Kidney epithelial cell (primary cell): Measurements from ENCODE around the gene RHEB. TPM values are rescaled to one million over a fixed set of nuclear protein-coding genes. Genes with fewer than 3 reads are reported as not detected.

Source experiments
- DNase-seq: peaks from one replicate; pipeline ENCODE4 v3.0.0-alpha.2; 2010; ENCODE audit warnings: low read depth
- H3K27me3 ChIP-seq: 2 replicates; pipeline ENCODE4 v1.6.0; 2011; ENCODE audit warnings: low read length; ENCODE audit not compliant: control insufficient read depth, insufficient read depth
- H3K36me3 ChIP-seq: 2 replicates; pipeline ENCODE4 v1.5.1; 2011; ENCODE audit warnings: low read length; ENCODE audit not compliant: control insufficient read depth, insufficient read depth
- H3K4me3 ChIP-seq: 2 replicates; pipeline ENCODE4 v1.5.1; 2011; ENCODE audit warnings: low read depth, mild to moderate bottlenecking, control low read depth, low read length
- total RNA-seq: library from RNA; depleted of rRNA; stranded (reverse); fragments of >200 nt; gene quantifications from 2 replicates; pipeline ENCODE4 v1.2.3, GENCODE V29; 2015
- TF ChIP-seq, protein P1 (sequence below): IDR thresholded peaks from 2 replicates; pipeline ENCODE4 v1.5.1; 2011; ENCODE audit warnings: mild to moderate bottlenecking, moderate library complexity, low read length, control low read depth, inconsistent platforms; ENCODE audit not compliant: insufficient read depth, poor library complexity, severe bottlenecking

The RHEB gene
- total RNA-seq, 1 donor from 2014 or later, result 139 TPM

DNA sequence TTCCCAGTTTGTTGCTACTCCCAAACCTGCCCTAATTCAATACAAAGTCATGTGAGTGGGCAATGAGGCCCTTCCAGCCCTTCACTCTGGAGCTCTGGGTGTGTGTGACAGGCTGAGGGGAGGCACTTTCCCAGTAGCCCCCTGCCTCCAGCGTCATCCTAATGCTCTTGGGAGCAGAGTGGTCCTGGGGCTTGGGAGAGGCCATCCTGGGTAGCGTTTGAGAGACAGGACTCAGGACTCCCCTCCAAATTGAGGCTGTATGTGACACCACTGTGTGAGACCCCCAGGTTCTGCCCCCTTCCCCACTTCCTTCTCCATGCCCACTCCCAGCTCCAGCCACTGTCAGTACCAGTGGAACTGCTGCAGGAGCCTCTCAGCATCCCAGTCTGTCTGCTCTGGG lies 73.3 kb downstream of the RHEB start:
- H3K27me3 ChIP-seq, result peaks cover 2% of the 10 kb centered on the region
- TF ChIP-seq, protein P1, sequence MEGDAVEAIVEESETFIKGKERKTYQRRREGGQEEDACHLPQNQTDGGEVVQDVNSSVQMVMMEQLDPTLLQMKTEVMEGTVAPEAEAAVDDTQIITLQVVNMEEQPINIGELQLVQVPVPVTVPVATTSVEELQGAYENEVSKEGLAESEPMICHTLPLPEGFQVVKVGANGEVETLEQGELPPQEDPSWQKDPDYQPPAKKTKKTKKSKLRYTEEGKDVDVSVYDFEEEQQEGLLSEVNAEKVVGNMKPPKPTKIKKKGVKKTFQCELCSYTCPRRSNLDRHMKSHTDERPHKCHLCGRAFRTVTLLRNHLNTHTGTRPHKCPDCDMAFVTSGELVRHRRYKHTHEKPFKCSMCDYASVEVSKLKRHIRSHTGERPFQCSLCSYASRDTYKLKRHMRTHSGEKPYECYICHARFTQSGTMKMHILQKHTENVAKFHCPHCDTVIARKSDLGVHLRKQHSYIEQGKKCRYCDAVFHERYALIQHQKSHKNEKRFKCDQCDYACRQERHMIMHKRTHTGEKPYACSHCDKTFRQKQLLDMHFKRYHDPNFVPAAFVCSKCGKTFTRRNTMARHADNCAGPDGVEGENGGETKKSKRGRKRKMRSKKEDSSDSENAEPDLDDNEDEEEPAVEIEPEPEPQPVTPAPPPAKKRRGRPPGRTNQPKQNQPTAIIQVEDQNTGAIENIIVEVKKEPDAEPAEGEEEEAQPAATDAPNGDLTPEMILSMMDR, result no peak
- no peak overlapping the region for H3K4me3 ChIP-seq
- no peaks in the 10 kb centered on the region for H3K36me3 ChIP-seq
- no peak for DNase-seq

DNA sequence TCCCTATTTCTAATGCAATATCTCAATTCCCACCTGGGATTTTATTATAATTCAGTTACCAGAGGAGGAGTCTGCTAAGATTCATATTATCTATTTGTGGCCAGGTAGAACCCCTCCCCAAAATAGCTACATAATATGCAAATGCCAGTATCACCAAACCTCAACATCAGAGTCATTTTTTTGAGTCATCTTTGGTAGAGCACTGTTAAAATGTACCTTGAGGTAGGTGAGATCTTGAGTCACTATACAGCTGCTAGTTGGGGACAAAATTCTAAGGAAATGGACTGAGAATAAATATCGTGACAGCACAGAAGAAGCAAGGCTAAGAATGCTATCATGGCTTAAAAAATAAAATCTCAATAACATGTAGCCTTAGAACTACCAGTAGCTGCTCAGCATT lies 75.1 kb downstream of the RHEB start:
- Histone ChIP-seq H3K36me3 (no peaks in the 10 kb centered on the region), H3K4me3 (no peak overlapping the region), H3K27me3 (peaks cover 11% of the 10 kb centered on the region)
- TF ChIP-seq, protein P1, result no peak
- DNase-seq, result no peak

GRCh38 chr7:151442776-151443496 lies 76.8 kb downstream of the RHEB start:
- Histone ChIP-seq H3K36me3 (no peaks in the 10 kb centered on the region), H3K4me3 (no peak overlapping the region), H3K27me3 (peaks cover 17% of the 10 kb centered on the region)
- TF ChIP-seq, protein P1, result no peak
- no peak for DNase-seq

GRCh38 chr7:151440799-151441445 lies 78.8 kb downstream of the RHEB start:
- TF ChIP-seq, protein P1, result no peak
- H3K36me3 ChIP-seq, result no peaks in the 10 kb centered on the region
- H3K27me3 ChIP-seq, result peaks cover 17% of the 10 kb centered on the region
- no peak for DNase-seq
- H3K4me3 ChIP-seq, result no peak overlapping the region

GRCh38 chr7:151439855-151440798 lies 79.6 kb downstream of the RHEB start, which contains the start of gene CRYGN:
CRYGN (minus strand) TSS chr7:151440141; CDS start chr7:151439917, 224 bp downstream.
- TF ChIP-seq, protein P1, result no peak
- Histone ChIP-seq H3K4me3 (peak within 1 kb of the TSS; percentile 28), H3K27me3 (peaks cover 17% of the 10 kb centered on the region), H3K36me3 (no peaks in the 10 kb centered on the region)
- no peak for DNase-seq
